MM.1S (cell line): ENCODE measurements around the gene ZFPM1.

Experiments used
- DNase-seq: peaks from one replicate; pipeline ENCODE4 v3.0.0-alpha.2; 2015
- H2AFZ ChIP-seq: fragments of 300-600 bp; sonication (generic); 2 replicates; pipeline ENCODE4 v1.6.0; 2016; ENCODE audit warnings: antibody characterized with exemption, low read length
- H3F3A ChIP-seq: fragments of 300-600 bp; sonication (generic); 2 replicates; pipeline ENCODE4 v1.6.1; 2016; ENCODE audit warnings: mild to moderate bottlenecking, antibody characterized with exemption, low read length, moderate library complexity, mixed read lengths; ENCODE audit not compliant: insufficient read depth
- H3K27ac ChIP-seq: fragments of 300-600 bp; sonication (generic); 2 replicates; pipeline ENCODE4 v1.5.1; 2016; ENCODE audit warnings: mild to moderate bottlenecking, low read length
- H3K27me3 ChIP-seq: fragments of 300-600 bp; sonication (generic); replicated peaks from 2 replicates; pipeline ENCODE4 v1.6.0; 2016; ENCODE audit warnings: low read length; ENCODE audit not compliant: insufficient read depth
- H3K36me3 ChIP-seq: fragments of 300-600 bp; sonication (generic); replicated peaks from 2 replicates; pipeline ENCODE4 v1.6.1; 2016; ENCODE audit warnings: mild to moderate bottlenecking, low read length, mixed read lengths; ENCODE audit not compliant: insufficient read depth
- H3K4me1 ChIP-seq: fragments of 300-600 bp; sonication (generic); 2 replicates; pipeline ENCODE4 v1.6.1; 2016; ENCODE audit warnings: low read length, mixed read lengths
- H3K4me2 ChIP-seq: fragments of 300-600 bp; sonication (generic); 2 replicates; pipeline ENCODE4 v1.6.0; 2016; ENCODE audit warnings: low read depth, low read length
- H3K4me3 ChIP-seq: fragments of 300-600 bp; sonication (generic); 2 replicates; pipeline ENCODE4 v1.5.1; 2016; ENCODE audit warnings: low read length, mixed read lengths
- H3K79me2 ChIP-seq: fragments of 300-600 bp; sonication (generic); 2 replicates; pipeline ENCODE4 v1.6.1; 2016; ENCODE audit warnings: mixed run types, low read length, mixed read lengths
- H3K9ac ChIP-seq: fragments of 300-600 bp; sonication (generic); 2 replicates; pipeline ENCODE4 v1.6.1; 2016; ENCODE audit warnings: low read length, mixed read lengths
- H3K9me2 ChIP-seq: fragments of 300-600 bp; sonication (generic); replicated peaks from 2 replicates; pipeline ENCODE4 v1.6.1; 2016; ENCODE audit warnings: mild to moderate bottlenecking, low read length, mixed read lengths; ENCODE audit not compliant: insufficient read depth
- H3K9me3 ChIP-seq: fragments of 300-600 bp; sonication (generic); replicated peaks from 2 replicates; pipeline ENCODE4 v1.6.1; 2016; ENCODE audit warnings: mild to moderate bottlenecking, low read length, mixed read lengths; ENCODE audit not compliant: insufficient read depth
- H4K20me1 ChIP-seq: fragments of 300-600 bp; sonication (generic); 2 replicates; pipeline ENCODE4 v1.6.1; 2016; ENCODE audit warnings: mild to moderate bottlenecking, low read length, moderate library complexity, mixed read lengths; ENCODE audit not compliant: insufficient read depth
- EZH2 ChIP-seq: fragments of 300-600 bp; sonication (generic); optimal IDR thresholded peaks from 2 replicates; pipeline ENCODE3; 2017; ENCODE audit warnings: low read depth, mild to moderate bottlenecking, antibody characterized with exemption, low read length, mixed read lengths
- EZH2phosphoT487 ChIP-seq: fragments of 300-600 bp; sonication (generic); IDR thresholded peaks from 2 replicates; pipeline ENCODE4 v1.6.1; 2018; ENCODE audit warnings: antibody characterized with exemption, low read length
- TF ChIP-seq, protein P1 (sequence below): fragments of 300-600 bp; sonication (generic); IDR thresholded peaks from 2 replicates; pipeline ENCODE4 v1.5.1; 2016; ENCODE audit warnings: antibody characterized with exemption, low read length, mixed read lengths

Gene ZFPM1

DNA sequence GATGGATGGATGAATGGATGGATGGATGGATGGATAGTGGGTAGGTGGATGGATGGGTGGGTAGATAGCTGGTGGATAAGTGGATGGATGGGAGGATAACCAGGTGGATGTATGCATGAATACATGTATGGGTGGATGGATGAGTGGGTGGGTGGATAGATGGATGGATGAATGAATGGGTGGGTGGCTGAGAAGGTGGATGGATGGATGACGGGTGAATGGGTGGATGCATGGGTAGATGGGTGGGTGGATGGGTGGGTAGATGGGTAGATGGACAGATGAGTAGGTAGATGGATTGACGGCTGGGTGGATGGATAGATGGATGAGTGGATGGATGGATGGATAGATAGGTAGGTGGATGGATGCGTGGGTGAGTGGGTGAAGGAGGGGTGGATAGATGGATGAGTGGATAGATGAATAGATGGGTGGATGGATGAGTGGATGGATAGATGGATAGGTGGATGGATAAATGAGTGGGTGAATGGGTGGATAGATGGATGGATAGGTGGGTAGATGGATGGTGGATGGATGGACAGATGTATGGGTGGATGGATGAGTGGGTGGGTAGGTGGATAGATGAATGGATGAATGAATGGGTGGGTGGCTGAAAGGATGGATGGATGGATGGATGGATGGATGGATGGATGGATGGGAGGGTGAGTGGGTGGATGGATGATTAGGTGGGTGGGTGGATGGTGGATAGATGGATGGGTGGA lies 67.0 kb downstream of the ZFPM1 start:
- no peak for TF ChIP-seq EZH2
- TF ChIP-seq EZH2phosphoT487: no peak
- TF ChIP-seq, protein P1, sequence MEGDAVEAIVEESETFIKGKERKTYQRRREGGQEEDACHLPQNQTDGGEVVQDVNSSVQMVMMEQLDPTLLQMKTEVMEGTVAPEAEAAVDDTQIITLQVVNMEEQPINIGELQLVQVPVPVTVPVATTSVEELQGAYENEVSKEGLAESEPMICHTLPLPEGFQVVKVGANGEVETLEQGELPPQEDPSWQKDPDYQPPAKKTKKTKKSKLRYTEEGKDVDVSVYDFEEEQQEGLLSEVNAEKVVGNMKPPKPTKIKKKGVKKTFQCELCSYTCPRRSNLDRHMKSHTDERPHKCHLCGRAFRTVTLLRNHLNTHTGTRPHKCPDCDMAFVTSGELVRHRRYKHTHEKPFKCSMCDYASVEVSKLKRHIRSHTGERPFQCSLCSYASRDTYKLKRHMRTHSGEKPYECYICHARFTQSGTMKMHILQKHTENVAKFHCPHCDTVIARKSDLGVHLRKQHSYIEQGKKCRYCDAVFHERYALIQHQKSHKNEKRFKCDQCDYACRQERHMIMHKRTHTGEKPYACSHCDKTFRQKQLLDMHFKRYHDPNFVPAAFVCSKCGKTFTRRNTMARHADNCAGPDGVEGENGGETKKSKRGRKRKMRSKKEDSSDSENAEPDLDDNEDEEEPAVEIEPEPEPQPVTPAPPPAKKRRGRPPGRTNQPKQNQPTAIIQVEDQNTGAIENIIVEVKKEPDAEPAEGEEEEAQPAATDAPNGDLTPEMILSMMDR: no peak

DNA sequence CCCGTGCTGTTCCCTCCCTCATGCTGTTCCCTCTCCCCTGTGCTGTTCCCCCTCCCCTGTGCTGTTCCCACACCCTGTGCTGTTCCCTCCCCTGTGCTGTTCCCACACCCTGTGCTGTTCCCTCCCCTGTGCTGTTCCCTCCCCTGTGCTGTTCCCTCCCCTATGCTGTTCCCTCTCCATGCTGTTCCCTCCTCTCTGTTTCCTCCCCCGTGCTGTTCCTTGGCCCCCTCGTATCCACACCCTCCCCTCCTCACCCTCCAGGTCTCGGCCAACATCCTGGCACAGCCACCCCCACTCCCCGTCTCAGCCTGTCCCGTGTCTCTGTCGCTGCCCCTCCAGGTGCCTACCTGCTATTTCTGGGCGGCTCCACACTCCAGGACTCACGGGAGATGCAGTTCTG lies 68.6 kb downstream of the ZFPM1 start:
- Histone ChIP-seq H4K20me1 (no peaks in the 10 kb centered on the region), H3K9ac (no peak overlapping the region), H3K9me3 (no peaks in the 10 kb centered on the region), H3K27me3 (no peaks in the 10 kb centered on the region), H3F3A (no peaks in the 10 kb centered on the region), H3K36me3 (no peaks in the 10 kb centered on the region), H3K4me1 (no peaks in the 10 kb centered on the region), H3K4me2 (no peak overlapping the region), H3K27ac (no peak overlapping the region), H2AFZ (no peak overlapping the region), H3K9me2 (no peaks in the 10 kb centered on the region), H3K4me3 (no peak overlapping the region), H3K79me2 (no peaks in the 10 kb centered on the region)
- no peak for DNase-seq
- TF ChIP-seq EZH2: no peak
- no peak for TF ChIP-seq EZH2phosphoT487
- TF ChIP-seq, protein P1: no peak

More for the DNA sequence above, 67.0 kb downstream of the ZFPM1 start:
- H4K20me1 ChIP-seq: no peaks in the 10 kb centered on the region
- H3K4me3 ChIP-seq: no peak overlapping the region
- no peak for DNase-seq
- no peak overlapping the region for H3K27ac ChIP-seq
- H3K4me1 ChIP-seq: no peaks in the 10 kb centered on the region
- no peaks in the 10 kb centered on the region for H3K9me3 ChIP-seq
- no peaks in the 10 kb centered on the region for H3F3A ChIP-seq
- H2AFZ ChIP-seq: no peak overlapping the region
- no peaks in the 10 kb centered on the region for H3K36me3 ChIP-seq
- H3K27me3 ChIP-seq: no peaks in the 10 kb centered on the region
- H3K4me2 ChIP-seq: no peak overlapping the region
- H3K9me2 ChIP-seq: no peaks in the 10 kb centered on the region
- H3K9ac ChIP-seq: no peak overlapping the region
- no peaks in the 10 kb centered on the region for H3K79me2 ChIP-seq

DNA sequence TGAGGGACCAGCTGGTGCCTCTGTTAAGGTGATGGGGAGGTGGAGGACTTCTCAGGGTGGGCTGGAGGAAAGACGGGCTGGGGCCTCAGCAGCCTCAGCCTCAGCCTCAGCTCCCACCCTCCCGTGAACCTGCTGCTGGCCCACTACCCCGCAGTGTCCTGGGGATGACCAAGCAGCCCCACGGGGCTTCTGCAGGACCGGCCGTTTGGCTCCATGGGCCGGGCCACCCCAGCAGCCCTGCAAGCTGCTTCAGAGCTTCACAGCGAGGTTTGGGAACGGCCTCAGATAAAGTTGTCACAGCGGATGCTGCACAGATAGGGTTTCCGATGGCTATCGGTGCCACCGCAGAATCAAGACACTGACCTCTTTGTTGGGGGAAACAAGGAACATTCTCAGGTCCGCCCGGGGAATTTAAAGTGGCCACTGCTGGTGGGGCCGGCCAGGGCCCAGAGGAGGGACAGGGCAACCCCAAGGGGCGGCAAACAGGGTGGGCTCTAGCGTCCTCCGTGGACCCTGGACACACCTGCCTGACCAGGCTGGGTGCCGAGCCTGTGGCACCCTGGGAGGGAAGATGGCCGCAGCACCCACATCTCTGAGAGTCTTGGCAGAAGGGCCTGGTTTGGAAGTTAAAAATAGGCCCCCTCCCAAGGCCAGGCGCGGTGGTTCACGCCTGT lies 69.3 kb downstream of the ZFPM1 start:
- no peak for DNase-seq
- no peak for TF ChIP-seq EZH2phosphoT487
- no peak for TF ChIP-seq EZH2
- TF ChIP-seq, protein P1: no peak
- H3K4me1 ChIP-seq: no peaks in the 10 kb centered on the region

More for the DNA sequence above, 69.3 kb downstream of the ZFPM1 start:
- no peak overlapping the region for H3K4me3 ChIP-seq
- H3K36me3 ChIP-seq: no peaks in the 10 kb centered on the region
- H3K9ac ChIP-seq: no peak overlapping the region
- H4K20me1 ChIP-seq: no peaks in the 10 kb centered on the region
- no peaks in the 10 kb centered on the region for H3K27me3 ChIP-seq
- H3K9me3 ChIP-seq: no peaks in the 10 kb centered on the region
- H3K27ac ChIP-seq: no peak overlapping the region
- no peaks in the 10 kb centered on the region for H3K9me2 ChIP-seq
- H3F3A ChIP-seq: no peaks in the 10 kb centered on the region
- no peak overlapping the region for H3K4me2 ChIP-seq
- no peaks in the 10 kb centered on the region for H3K79me2 ChIP-seq
- H2AFZ ChIP-seq: no peak overlapping the region
